Embryonic facial prominence (tissue), 1 donor: ENCODE measurements around the gene CXCL16.
"Not testable (repeated sequence)": the region's sequence is repeated elsewhere in the genome, so short reads cannot be mapped to it uniquely, and the experiment has no call there.

Source experiments
- DNase-seq: peaks from one replicate; pipeline ENCODE4 v3.0.0-alpha.2; 2016; ENCODE audit errors: extremely low spot score

The CXCL16 gene

GRCh38 chr17:4699401-4700056 is 40.2 kb downstream of the CXCL16 start:
- DNase-seq, result not testable (repeated sequence)

- no peak for DNase-seq
Measured at GRCh38 chr17:4696437-4696805, 43.3 kb downstream of the CXCL16 start.

GRCh38 chr17:4693416-4693815 is 46.3 kb downstream of the CXCL16 start:
- DNase-seq, result no peak

GRCh38 chr17:4691686-4692085 is 48.0 kb downstream of the CXCL16 start:
- DNase-seq, result no peak

- DNase-seq, result no peak
Measured at GRCh38 chr17:4690745-4691144, 49.0 kb downstream of the CXCL16 start.

- DNase-seq, result not testable (repeated sequence)
Measured at GRCh38 chr17:4689872-4690271, 49.9 kb downstream of the CXCL16 start.

- not testable (repeated sequence) for DNase-seq
Measured at GRCh38 chr17:4683739-4684138, 56.0 kb downstream of the CXCL16 start.
